Heart left ventricle (tissue), 16 donors: ENCODE measurements around the gene GPR4. TPM values are rescaled to one million over a fixed set of nuclear protein-coding genes. Genes with fewer than 3 reads are reported as not detected.

ENCODE experiments used
- ATAC-seq, 4 donors: fragments of 200-7000 bp; cut with Tn5 transposase; one replicate each; pipeline ENCODE4 v1.9.1; 2020 to 2022; ENCODE audit warnings: moderate library complexity in 4 of 4, mild to moderate bottlenecking in 3 of 4, moderate number of reproducible peaks in 1 of 4
- DNase-seq, 5 donors: peaks; one replicate each; pipeline ENCODE4 v3.0.0-alpha.2; 2020
- H3K27ac ChIP-seq, 12 donors: fragments of 200-600 bp; sonication (generic) in 4 of 12; one replicate each; pipeline versions ENCODE4 v1.5.0 to v1.8.0; 2016 to 2022; ENCODE audit warnings: mild to moderate bottlenecking in 2 of 12
- H3K27me3 ChIP-seq, 9 donors: fragments of 200-600 bp; sonication (generic) in 2 of 9; one replicate each; pipeline versions ENCODE4 v1.5.1 to v1.8.0; 2016 to 2022; ENCODE audit warnings: mild to moderate bottlenecking in 3 of 9
- H3K36me3 ChIP-seq, 9 donors: fragments of 200-600 bp; sonication (generic) in 2 of 9; one replicate each; pipeline versions ENCODE4 v1.5.0 to v1.8.0; 2018 to 2022; ENCODE audit warnings: mild to moderate bottlenecking in 2 of 9
- H3K4me1 ChIP-seq, 12 donors: fragments of 200-600 bp; sonication (generic) in 4 of 12; one replicate each; pipeline versions ENCODE4 v1.5.0 to v1.8.0; 2016 to 2022; ENCODE audit warnings: mild to moderate bottlenecking in 3 of 12
- H3K4me3 ChIP-seq, 12 donors: fragments of 200-600 bp; sonication (generic) in 4 of 12; one replicate each; pipeline versions ENCODE4 v1.5.0 to v1.8.0; 2017 to 2022; ENCODE audit warnings: mild to moderate bottlenecking in 9 of 12, moderate library complexity in 4 of 12
- H3K9me3 ChIP-seq, 12 donors: fragments of 200-600 bp; sonication (generic) in 4 of 12; one replicate each; pipeline versions ENCODE4 v1.5.0 to v1.8.0; 2016 to 2022; ENCODE audit warnings: mild to moderate bottlenecking in 1 of 12
- CTCF ChIP-seq, 12 donors: fragments of 200-600 bp; sonication (generic) in 4 of 12; IDR thresholded peaks; one replicate each; pipeline versions ENCODE4 v1.5.0 to v1.8.0; 2018 to 2022; ENCODE audit warnings: antibody characterized with exemption in 12 of 12, mild to moderate bottlenecking in 5 of 12
- POLR2A ChIP-seq, 2 donors: fragments of 450-650 bp; IDR thresholded peaks; one replicate each; pipeline ENCODE4 v1.6.1; 2017; ENCODE audit warnings: antibody characterized with exemption in 2 of 2, mild to moderate bottlenecking in 2 of 2, moderate library complexity in 2 of 2
- WGBS, 4 donors: extraction: QIAGEN DNeasy Blood & Tissue Kit in 2 of 4; methylation state at CpG; one replicate each; pipeline versions ENCODE4 v1.1.5 to v1.1.7; 2013 to 2018; 5-methylcytosine and 5-hydroxymethylcytosine counted together
- intact Hi-C, 10 donors: fragments of 100-400 bp; cut with DNase I; formaldehyde crosslinking; loops; one replicate each; pipeline versions ENCODE4 v1.11.1 to v1.14.2; 2022
- polyA plus RNA-seq, 2 donors: library from polyadenylated mRNA; stranded (reverse); fragments of 200-250 nt; gene quantifications; one replicate each; pipeline ENCODE4 v1.2.3, GENCODE V29; 2013
- total RNA-seq, 9 donors: library from RNA; depleted of rRNA in 2 of 9; stranded (reverse); fragments of >200 nt in 2 of 9; fragmentation: NEBNext Ultra II Directional in 3 of 9; extraction: Animal tissue kit (Norgen Biotek cat#: 25700) in 3 of 9; gene quantifications; one replicate each; pipeline versions ENCODE4 v1.1.0 to v1.2.4, GENCODE V29; 2016 to 2023
- donor health status: ischemic (EF 13 %, LVEDD 7.1; RV severe dilation, severe dysfunction).
- donor health status: healthy with polysubstance abuse.
- donor health status: DM: no; HTN: yes; CAD: no.
- donor health status: DM: no; HTN: no; CAD: no.
- donor health status: ischemic (EF 25% LVEDD 6.9; RV normal size, moderate dysfunction).
- donor health status: ischemic (EF 25% LVEDD 5.7; RV mildly dilated, moderate dysfunction).
- donor health status: healthy.
- donor health status: DM: yes; HTN: yes; CAD: no.
- donor health status: ischemic (EF 35%, LVEDD 5.7; RV mildly dilated, moderate dysfunction).
- donor health status: nonischemic (EF 11% LVEDD 7.7; RV severe dilation, severe dysfunction).
- donor health status: DM: yes; HTN: yes; CAD: no.
- donor health status: PGD.
- donor health status: ischemic (EF 29% LVEDD 5.4; RV normal size, mild dysfunction).
- donor health status: nonischemic (EF 23%, LVEDD 6.1; RV moderate dilation, normal function).

GPR4 gene
- total and polyA plus RNA-seq, 11 donors, result 2.7 to 36.0 (median 5.1) TPM

GRCh38 chr19:45599286-45599685, 2.7 kb downstream of the GPR4 start:
- peak overlapping the region; percentile 69 to 92 (median 87) for H3K27ac ChIP-seq

GRCh38 chr19:45598267-45599001, 3.6 kb downstream of the GPR4 start:
- Histone ChIP-seq H3K27ac (peak overlapping the region; percentile 69 to 92 (median 87)), H3K4me3 (peak overlapping the region in 10 of 12 donors; percentile 4 to 95 (median 66)), H3K36me3 (no peaks in the 10 kb centered on the region), H3K4me1 (peaks cover 0 to 55% (median 22%) of the 10 kb centered on the region in 12 donors), H3K9me3 (no peaks in the 10 kb centered on the region), H3K27me3 (peaks cover 0 to 63% (median 35%) of the 10 kb centered on the region in 9 donors)
- peak in 3 of 5 donors; percentile 53 to 62 (median 58) for DNase-seq
- ATAC-seq, result peak in 3 of 4 donors; percentile 25 to 60 (median 33)
- TF ChIP-seq CTCF (IDR thresholded peaks at IDR 0.05) (no peak), POLR2A (IDR thresholded peaks at IDR 0.05) (no peak)
- WGBS, 4 donors, result 3 to 5% (median 4%) methylated on average over 21 to 22 of the region's 22 CpGs
- intact Hi-C loops, result no loop called here

More at GRCh38 chr19:45599286-45599685, 2.7 kb downstream of the GPR4 start:
- peaks cover 0 to 63% (median 35%) of the 10 kb centered on the region in 9 donors for H3K27me3 ChIP-seq
- no peaks in the 10 kb centered on the region for H3K36me3 ChIP-seq
- no peaks in the 10 kb centered on the region for H3K9me3 ChIP-seq
- peak overlapping the region in 10 of 12 donors; percentile 64 to 95 (median 70) for H3K4me3 ChIP-seq
- intact Hi-C loops, result no loop called here
- TF ChIP-seq POLR2A (IDR thresholded peaks at IDR 0.05) (no peak), CTCF (IDR thresholded peaks at IDR 0.05) (no peak)
- DNase-seq (no peak), ATAC-seq (no peak)
- peaks cover 0 to 55% (median 22%) of the 10 kb centered on the region in 12 donors for H3K4me1 ChIP-seq
- WGBS, 4 donors, result 5 to 7% (median 7%) methylated on average over 6 to 13 of the region's 13 CpGs

- TF ChIP-seq CTCF (IDR thresholded peaks at IDR 0.05) (no peak), POLR2A (IDR thresholded peaks at IDR 0.05) (no peak)
- Histone ChIP-seq H3K27me3 (peaks cover 0 to 54% (median 27%) of the 10 kb centered on the region in 9 donors), H3K9me3 (no peaks in the 10 kb centered on the region), H3K4me3 (peak overlapping the region in 10 of 12 donors; percentile 4 to 95 (median 66)), H3K27ac (peak overlapping the region; percentile 69 to 92 (median 87)), H3K36me3 (no peaks in the 10 kb centered on the region), H3K4me1 (peaks cover 0 to 55% (median 22%) of the 10 kb centered on the region in 12 donors)
- ATAC-seq (peak; percentile 38 to 67 (median 51)), DNase-seq (peak in 1 of 5 donors; percentile 61)
- intact Hi-C loops, result no loop called here
- WGBS, 4 donors, result 18 to 23% (median 20%) methylated on average over 4 to 5 of the region's 5 CpGs
Observed at GRCh38 chr19:45597425-45598111, 4.4 kb downstream of the GPR4 start.

- TF ChIP-seq CTCF (IDR thresholded peaks at IDR 0.05) (no peak), POLR2A (IDR thresholded peaks at IDR 0.05) (no peak)
- Histone ChIP-seq H3K9me3 (no peaks in the 10 kb centered on the region), H3K4me1 (peaks cover 0 to 52% (median 22%) of the 10 kb centered on the region in 12 donors), H3K27ac (peak overlapping the region in 11 of 12 donors; percentile 13 to 92 (median 85)), H3K4me3 (no peak overlapping the region), H3K36me3 (peaks cover 0 to 10% (median 2%) of the 10 kb centered on the region in 9 donors), H3K27me3 (peaks cover 0 to 52% (median 12%) of the 10 kb centered on the region in 9 donors)
- DNase-seq (peak in 4 of 5 donors; percentile 64 to 78 (median 74)), ATAC-seq (peak in 3 of 4 donors; percentile 35 to 79 (median 37))
- 35 to 46% (median 39%) methylated on average over 6 of the region's 6 CpGs for WGBS, 4 donors
- intact Hi-C loops, result no loop called here
Observed at GRCh38 chr19:45595814-45596213, 6.2 kb downstream of the GPR4 start.
